GM06990 (cell line): ENCODE data around the gene GJA1.
A peak's percentile ranks its signal among the peaks of the same experiment; 100 is the strongest.

Experiments used
- DNase-seq: peaks from one replicate; pipeline ENCODE4 v3.0.0-alpha.2; 2011; ENCODE audit not compliant: insufficient read length; ENCODE audit errors: extremely low read depth
- H3K27me3 ChIP-seq: replicated peaks from 2 replicates; pipeline ENCODE4 v1.6.0; 2011; ENCODE audit warnings: low read length; ENCODE audit not compliant: control insufficient read depth, insufficient read depth
- H3K36me3 ChIP-seq: 2 replicates; pipeline ENCODE4 v1.5.1; 2011; ENCODE audit warnings: low read length; ENCODE audit not compliant: control insufficient read depth, insufficient read depth
- H3K4me3 ChIP-seq: replicated peaks from 2 replicates; pipeline ENCODE4 v1.5.1; 2011; ENCODE audit warnings: low read depth, mild to moderate bottlenecking, control low read depth, low read length
- CTCF ChIP-seq: IDR thresholded peaks from 2 replicates; pipeline ENCODE4 v1.5.1; 2011; ENCODE audit warnings: low read length, control low read depth, mild to moderate bottlenecking, inconsistent platforms; ENCODE audit not compliant: insufficient read depth, poor library complexity, severe bottlenecking

Gene GJA1

GRCh38 chr6:121449331-121449730, 13.9 kb downstream of the GJA1 start:
- Histone ChIP-seq H3K4me3 (no peak overlapping the region), H3K36me3 (no peaks in the 10 kb centered on the region), H3K27me3 (no peaks in the 10 kb centered on the region)
- no peak for DNase-seq
- TF ChIP-seq CTCF, result no peak

- no peak overlapping the region for H3K4me3 ChIP-seq
- no peak for DNase-seq
- TF ChIP-seq CTCF, result no peak
- no peaks in the 10 kb centered on the region for H3K27me3 ChIP-seq
- no peaks in the 10 kb centered on the region for H3K36me3 ChIP-seq
Observed at GRCh38 chr6:121450242-121450641, 14.8 kb downstream of the GJA1 start.

GRCh38 chr6:121451250-121451649, 15.8 kb downstream of the GJA1 start:
- no peak for DNase-seq
- H3K4me3 ChIP-seq, result no peak overlapping the region
- H3K36me3 ChIP-seq, result no peaks in the 10 kb centered on the region
- no peak for TF ChIP-seq CTCF
- H3K27me3 ChIP-seq, result no peaks in the 10 kb centered on the region

GRCh38 chr6:121453191-121453590, 17.7 kb downstream of the GJA1 start:
- Histone ChIP-seq H3K36me3 (no peaks in the 10 kb centered on the region), H3K4me3 (no peak overlapping the region), H3K27me3 (no peaks in the 10 kb centered on the region)
- TF ChIP-seq CTCF, result no peak
- DNase-seq, result no peak

GRCh38 chr6:121460170-121460569, 24.7 kb downstream of the GJA1 start:
- peak; percentile 15 for DNase-seq
- H3K27me3 ChIP-seq, result no peaks in the 10 kb centered on the region
- no peak overlapping the region for H3K4me3 ChIP-seq
- no peaks in the 10 kb centered on the region for H3K36me3 ChIP-seq
- TF ChIP-seq CTCF, result no peak

GRCh38 chr6:121463087-121463486, 27.6 kb downstream of the GJA1 start:
- no peaks in the 10 kb centered on the region for H3K36me3 ChIP-seq
- H3K27me3 ChIP-seq, result no peaks in the 10 kb centered on the region
- DNase-seq, result no peak
- TF ChIP-seq CTCF, result no peak
- H3K4me3 ChIP-seq, result no peak overlapping the region
